ENCODE measurements around the gene PNPLA4.

Gene PNPLA4

DNA sequence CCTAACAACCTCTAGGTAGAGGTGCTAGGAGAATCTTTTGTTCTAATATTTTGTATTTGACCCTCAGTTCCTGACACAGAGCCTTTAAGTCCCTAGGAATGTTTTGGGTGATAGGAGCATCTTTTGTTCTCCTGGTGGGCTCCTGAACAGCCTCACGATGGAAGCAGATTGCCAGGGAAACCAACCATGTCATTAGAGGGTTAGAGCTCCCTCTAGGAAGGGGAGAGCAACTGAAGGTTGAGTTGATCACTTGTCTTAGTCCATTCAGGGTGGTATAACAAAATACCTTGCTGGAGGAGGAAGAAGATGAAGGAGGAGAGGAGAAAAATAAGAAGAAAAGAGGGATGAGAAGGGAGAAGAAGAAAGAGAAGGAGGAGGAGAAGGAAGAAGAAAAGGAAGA lies 75.0 kb downstream of the PNPLA4 start:
- no peak for DNase-seq
